Mesothelial cell of epicardium (in vitro differentiated cells): Measurements from ENCODE around the gene NTRK3. TPM values are rescaled to one million over a fixed set of nuclear protein-coding genes. Genes with fewer than 3 reads are reported as not detected.

Source experiments
- DNase-seq, 2 experiments: peaks; one replicate each; pipeline ENCODE4 v3.0.0; 2021; ENCODE audit warnings: low spot score in 2 of 2; ENCODE audit not compliant: unreplicated experiment in 2 of 2
- H3K27ac Mint-ChIP-seq: 2 replicates; pipeline ENCODE4 v1.8.0; 2021; ENCODE audit warnings: mixed read lengths
- H3K27me3 Mint-ChIP-seq: 2 replicates; pipeline ENCODE4 v1.8.0; 2021; ENCODE audit warnings: low read depth, mixed read lengths
- H3K36me3 Mint-ChIP-seq: 2 replicates; pipeline ENCODE4 v1.8.0; 2021; ENCODE audit warnings: mixed read lengths
- H3K4me1 Mint-ChIP-seq: 2 replicates; pipeline ENCODE4 v1.8.0; 2021; ENCODE audit warnings: mixed read lengths
- H3K4me3 Mint-ChIP-seq: 2 replicates; pipeline ENCODE4 v1.8.0; 2021; ENCODE audit warnings: mild to moderate bottlenecking, moderate library complexity, mixed read lengths
- H3K9me3 Mint-ChIP-seq: 2 replicates; pipeline ENCODE4 v1.8.0; 2021; ENCODE audit warnings: mixed read lengths
- CTCF ChIP-seq: fragments of 200-600 bp; sonication (generic); IDR thresholded peaks from one replicate; pipeline ENCODE4 v1.5.0; 2021; ENCODE audit warnings: antibody characterized with exemption; ENCODE audit not compliant: unreplicated experiment
- total RNA-seq: library from RNA; stranded (reverse); gene quantifications from 3 replicates; pipeline ENCODE4 v1.2.1, GENCODE V29; 2021

The NTRK3 gene
- total RNA-seq, 1 donor from 2014 or later = 2.1 TPM

- Mint-ChIP-seq H3K4me3 (no peak overlapping the region), H3K36me3 (no peaks in the 10 kb centered on the region), H3K27me3 (peaks cover 31% of the 10 kb centered on the region), H3K9me3 (peaks cover 3% of the 10 kb centered on the region), H3K4me1 (no peaks in the 10 kb centered on the region), H3K27ac (no peak overlapping the region)
- DNase-seq = no peak
- TF ChIP-seq CTCF = no peak
Observed at GRCh38 chr15:88023914-88024313, 232.6 kb downstream of the NTRK3 start.

- Mint-ChIP-seq H3K27me3 (peaks cover 27% of the 10 kb centered on the region), H3K36me3 (no peaks in the 10 kb centered on the region), H3K9me3 (peaks cover 3% of the 10 kb centered on the region), H3K4me1 (no peaks in the 10 kb centered on the region), H3K27ac (no peak overlapping the region), H3K4me3 (no peak overlapping the region)
- DNase-seq = no peak
- no peak for TF ChIP-seq CTCF
Observed at GRCh38 chr15:88022716-88023115, 233.8 kb downstream of the NTRK3 start.

DNA sequence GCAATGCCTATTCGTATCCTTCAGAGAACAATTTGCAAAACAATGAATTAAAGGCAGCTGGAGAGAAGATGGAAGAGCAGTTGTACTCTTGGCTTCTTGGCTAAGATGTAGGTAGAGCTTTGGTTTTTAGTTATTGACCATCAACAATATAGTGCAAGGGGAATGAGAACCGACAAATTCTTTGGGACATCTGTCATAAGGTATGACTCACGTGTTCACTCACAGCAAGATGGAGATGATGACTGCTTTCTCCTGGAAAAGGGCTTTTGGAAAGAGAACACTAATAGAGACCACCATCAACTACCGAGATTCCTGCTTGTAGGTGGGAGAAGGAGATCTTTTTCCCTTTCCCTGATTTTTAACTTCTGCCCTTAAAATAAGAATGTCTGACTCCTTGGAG is 234.9 kb downstream of the NTRK3 start:
- peaks cover 3% of the 10 kb centered on the region for H3K9me3 Mint-ChIP-seq
- no peak overlapping the region for H3K27ac Mint-ChIP-seq
- no peak for TF ChIP-seq CTCF
- no peak overlapping the region for H3K4me3 Mint-ChIP-seq
- H3K27me3 Mint-ChIP-seq = peaks cover 25% of the 10 kb centered on the region
- H3K4me1 Mint-ChIP-seq = no peaks in the 10 kb centered on the region
- H3K36me3 Mint-ChIP-seq = no peaks in the 10 kb centered on the region
- no peak for DNase-seq

DNA sequence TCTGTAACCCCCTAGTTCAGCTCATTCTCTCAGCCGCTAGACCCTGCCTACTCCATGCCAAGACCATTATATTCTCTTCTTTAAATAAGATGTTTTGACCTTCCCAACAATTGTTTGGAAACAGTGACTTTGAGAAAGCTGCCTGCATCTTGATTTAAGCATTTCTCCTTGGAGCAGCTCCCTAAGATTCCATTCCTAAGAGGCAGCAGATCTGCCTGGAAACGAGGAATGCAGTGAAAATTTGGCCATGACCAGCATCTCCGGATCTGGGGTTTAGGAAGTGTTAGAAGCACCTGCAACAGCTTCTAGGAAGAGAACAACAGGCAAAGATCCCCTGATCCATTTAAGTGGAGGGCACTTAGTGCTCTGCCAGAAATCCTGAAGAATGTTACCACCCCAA is 235.7 kb downstream of the NTRK3 start:
- no peaks in the 10 kb centered on the region for H3K36me3 Mint-ChIP-seq
- no peak overlapping the region for H3K27ac Mint-ChIP-seq
- no peak overlapping the region for H3K4me3 Mint-ChIP-seq
- no peak for DNase-seq
- no peak for TF ChIP-seq CTCF
- no peaks in the 10 kb centered on the region for H3K4me1 Mint-ChIP-seq
- peaks cover 23% of the 10 kb centered on the region for H3K27me3 Mint-ChIP-seq
- no peaks in the 10 kb centered on the region for H3K9me3 Mint-ChIP-seq

DNA sequence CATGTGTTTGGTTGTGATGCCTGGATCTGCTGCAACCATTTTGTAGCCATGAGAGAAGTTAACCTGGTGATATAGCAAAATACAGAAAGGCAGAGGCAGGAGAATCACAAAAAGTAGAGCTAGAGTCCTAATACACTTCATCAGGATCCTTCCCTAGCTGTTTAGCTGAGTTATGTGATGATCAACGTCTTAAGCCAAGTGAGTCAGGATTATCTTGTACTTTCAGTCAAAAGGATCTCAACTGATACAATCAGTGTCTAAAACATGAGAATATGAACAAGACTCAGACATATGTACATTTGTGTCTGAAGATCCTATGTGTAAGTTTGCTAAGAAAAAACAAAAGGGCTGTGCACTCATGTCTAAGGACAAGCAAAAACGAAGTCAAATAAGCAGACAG is 236.9 kb downstream of the NTRK3 start:
- Mint-ChIP-seq H3K27ac (no peak overlapping the region), H3K27me3 (peaks cover 20% of the 10 kb centered on the region), H3K36me3 (no peaks in the 10 kb centered on the region), H3K4me3 (no peak overlapping the region), H3K9me3 (no peaks in the 10 kb centered on the region), H3K4me1 (no peaks in the 10 kb centered on the region)
- no peak for DNase-seq
- no peak for TF ChIP-seq CTCF
